Cortex of kidney (tissue), 1 donor: ENCODE measurements around the gene SCPEP1.

Source experiments
- DNase-seq: peaks from one replicate; lab custom pipeline; 2025; lab: John Stamatoyannopoulos, UW

The SCPEP1 gene

GRCh38 chr17:57043276-57043675, 65.3 kb downstream of the SCPEP1 start:
- DNase-seq: no peak

GRCh38 chr17:57044976-57045867, 67.3 kb downstream of the SCPEP1 start:
- DNase-seq: no peak

- DNase-seq: no peak
Observed at GRCh38 chr17:57045868-57046704, 68.2 kb downstream of the SCPEP1 start.

GRCh38 chr17:57046749-57047148, 68.8 kb downstream of the SCPEP1 start:
- no peak for DNase-seq

GRCh38 chr17:57048096-57048495, 70.2 kb downstream of the SCPEP1 start:
- DNase-seq: no peak

GRCh38 chr17:57050306-57050705, 72.4 kb downstream of the SCPEP1 start:
- DNase-seq: no peak

- DNase-seq: no peak
Observed at GRCh38 chr17:57051886-57052361, 74.0 kb downstream of the SCPEP1 start.
